Measurements from ENCODE around the gene SOCS6. TPM values are rescaled to one million over a fixed set of nuclear protein-coding genes. Genes with fewer than 3 reads are reported as not detected.

Gene SOCS6
- total and polyA plus RNA-seq, 10 donors = 1.3 to 11.5 (median 7.1) TPM

DNA sequence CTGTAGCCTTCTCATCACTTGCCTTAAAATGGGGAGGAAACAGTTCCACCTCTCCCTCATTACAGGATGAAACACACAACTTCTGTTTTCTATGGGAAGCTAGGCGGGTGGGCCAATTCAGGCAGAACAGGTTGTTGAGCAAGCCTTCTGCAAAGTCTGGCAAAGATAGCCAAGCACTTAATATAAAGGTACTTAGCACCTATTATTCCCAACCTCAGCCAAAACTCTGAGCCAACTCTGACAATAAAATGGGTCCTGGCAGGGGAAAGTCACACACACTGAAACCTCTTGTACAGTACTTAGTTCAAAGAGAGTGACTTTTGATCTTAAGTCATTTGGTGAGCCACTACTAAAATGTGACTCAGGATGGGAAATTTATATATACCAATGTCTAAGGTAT, 15.8 kb upstream of the SOCS6 start:
- no peak for DNase-seq

DNA sequence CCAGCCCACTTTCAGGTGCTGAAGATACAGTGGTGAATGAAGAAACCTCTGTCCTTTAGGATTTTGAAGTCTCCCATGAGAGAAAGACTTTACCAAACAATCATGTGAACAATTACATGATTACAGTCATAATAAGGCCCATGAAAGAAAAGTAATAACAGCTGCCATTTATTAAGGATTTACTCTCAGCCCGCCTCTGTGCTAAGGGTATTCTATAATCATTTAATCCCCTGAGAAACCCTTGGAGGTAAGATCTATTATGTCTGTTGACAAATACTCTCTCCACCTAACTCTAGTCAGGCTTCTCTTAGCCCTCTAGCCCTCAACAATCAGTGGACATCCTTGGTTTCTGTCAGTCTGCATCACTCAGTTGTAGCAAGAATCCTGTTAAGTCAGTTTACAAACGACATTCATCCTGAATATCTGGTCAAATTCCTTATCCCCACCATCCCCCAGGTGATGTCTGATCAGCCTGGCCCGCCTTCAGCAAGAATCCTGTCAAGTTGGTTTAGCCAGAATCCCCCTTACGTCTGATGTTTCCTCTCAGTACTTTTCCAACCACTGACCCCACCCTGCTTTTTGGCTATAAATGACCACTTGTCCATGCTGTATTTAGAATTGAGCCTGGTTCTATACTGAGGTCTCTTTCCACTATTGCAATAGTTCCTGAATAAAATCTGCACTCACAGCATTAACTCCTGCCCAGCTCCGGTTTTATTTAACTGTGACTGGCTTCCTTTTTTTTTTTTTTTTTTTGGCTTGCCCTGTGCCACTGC, 12.2 kb upstream of the SOCS6 start:
- WGBS, 5 donors = 74 to 80% (median 75%) methylated on average over 5 of the region's 5 CpGs
- no peak for DNase-seq
- no peaks in the 10 kb centered on the region for H3K27me3 ChIP-seq (replicated peaks in 1 of 7)
- peaks cover 0 to 35% (median 27%) of the 10 kb centered on the region in 8 donors for H3K9me3 ChIP-seq
- H3K36me3 ChIP-seq = no peaks in the 10 kb centered on the region
- intact Hi-C loops (cut with DNase I; ENCODE audit: low total_unique reads) = no loop called here
- no peak overlapping the region for H3K4me3 ChIP-seq
- H3K4me1 ChIP-seq = no peaks in the 10 kb centered on the region
- no peak overlapping the region for H3K27ac ChIP-seq
- TF ChIP-seq POLR2A (IDR thresholded peaks at IDR 0.05) (no peak), POLR2AphosphoS5 (IDR thresholded peaks at IDR 0.05) (no peak)
- TF ChIP-seq, protein P1, sequence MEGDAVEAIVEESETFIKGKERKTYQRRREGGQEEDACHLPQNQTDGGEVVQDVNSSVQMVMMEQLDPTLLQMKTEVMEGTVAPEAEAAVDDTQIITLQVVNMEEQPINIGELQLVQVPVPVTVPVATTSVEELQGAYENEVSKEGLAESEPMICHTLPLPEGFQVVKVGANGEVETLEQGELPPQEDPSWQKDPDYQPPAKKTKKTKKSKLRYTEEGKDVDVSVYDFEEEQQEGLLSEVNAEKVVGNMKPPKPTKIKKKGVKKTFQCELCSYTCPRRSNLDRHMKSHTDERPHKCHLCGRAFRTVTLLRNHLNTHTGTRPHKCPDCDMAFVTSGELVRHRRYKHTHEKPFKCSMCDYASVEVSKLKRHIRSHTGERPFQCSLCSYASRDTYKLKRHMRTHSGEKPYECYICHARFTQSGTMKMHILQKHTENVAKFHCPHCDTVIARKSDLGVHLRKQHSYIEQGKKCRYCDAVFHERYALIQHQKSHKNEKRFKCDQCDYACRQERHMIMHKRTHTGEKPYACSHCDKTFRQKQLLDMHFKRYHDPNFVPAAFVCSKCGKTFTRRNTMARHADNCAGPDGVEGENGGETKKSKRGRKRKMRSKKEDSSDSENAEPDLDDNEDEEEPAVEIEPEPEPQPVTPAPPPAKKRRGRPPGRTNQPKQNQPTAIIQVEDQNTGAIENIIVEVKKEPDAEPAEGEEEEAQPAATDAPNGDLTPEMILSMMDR (IDR thresholded peaks at IDR 0.05 in 8 of 11, conservative IDR thresholded peaks at IDR 0.05 in 3 of 11) = no peak

More for the DNA sequence above, 15.8 kb upstream of the SOCS6 start:
- TF ChIP-seq, protein P1 (IDR thresholded peaks at IDR 0.05 in 8 of 11, conservative IDR thresholded peaks at IDR 0.05 in 3 of 11) = no peak
- TF ChIP-seq POLR2A (IDR thresholded peaks at IDR 0.05) (no peak), POLR2AphosphoS5 (IDR thresholded peaks at IDR 0.05) (no peak)
- H3K9me3 ChIP-seq = peaks cover 0 to 40% (median 23%) of the 10 kb centered on the region in 8 donors
- H3K36me3 ChIP-seq = no peaks in the 10 kb centered on the region
- H3K27me3 ChIP-seq (replicated peaks in 1 of 7) = no peaks in the 10 kb centered on the region
- no peak overlapping the region for H3K4me3 ChIP-seq
- intact Hi-C loops (cut with DNase I; ENCODE audit: low total_unique reads) = no loop called here
- 88 to 100% (median 93%) methylated on average over 1 of the region's 1 CpG for WGBS, 5 donors
- H3K4me1 ChIP-seq = no peaks in the 10 kb centered on the region
- no peak overlapping the region for H3K27ac ChIP-seq

DNA sequence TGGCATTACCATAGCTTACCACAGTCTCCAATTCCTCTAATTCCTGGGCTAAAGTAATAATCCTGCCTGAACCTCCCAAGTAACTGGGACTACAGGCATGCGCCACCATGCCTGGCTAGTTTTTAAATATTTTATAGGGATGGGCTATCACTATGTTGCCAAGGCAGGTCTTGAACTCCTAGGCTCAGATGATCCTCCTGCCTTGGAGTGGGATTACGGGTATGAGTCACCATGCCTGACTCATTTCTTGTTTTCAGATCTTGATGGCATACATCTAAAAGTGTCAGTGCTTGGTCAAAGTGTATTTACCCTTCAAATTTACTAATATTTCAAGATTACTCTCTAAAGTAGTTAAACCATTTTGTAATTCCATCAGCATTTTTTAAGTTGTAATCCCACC, 9.4 kb upstream of the SOCS6 start:
- Histone ChIP-seq H3K4me1 (no peaks in the 10 kb centered on the region), H3K4me3 (no peak overlapping the region), H3K27ac (no peak overlapping the region), H3K27me3 (replicated peaks in 1 of 7) (no peaks in the 10 kb centered on the region), H3K36me3 (no peaks in the 10 kb centered on the region), H3K9me3 (peaks cover 0 to 21% (median 14%) of the 10 kb centered on the region in 8 donors)
- TF ChIP-seq, protein P1 (IDR thresholded peaks at IDR 0.05 in 8 of 11, conservative IDR thresholded peaks at IDR 0.05 in 3 of 11) = no peak
- TF ChIP-seq POLR2A (IDR thresholded peaks at IDR 0.05) (no peak), POLR2AphosphoS5 (IDR thresholded peaks at IDR 0.05) (no peak)
- WGBS, 5 donors = 80 to 98% (median 85%) methylated on average over 2 of the region's 2 CpGs
- no peak for DNase-seq
- intact Hi-C loops (cut with DNase I; ENCODE audit: low total_unique reads) = no loop called here

DNA sequence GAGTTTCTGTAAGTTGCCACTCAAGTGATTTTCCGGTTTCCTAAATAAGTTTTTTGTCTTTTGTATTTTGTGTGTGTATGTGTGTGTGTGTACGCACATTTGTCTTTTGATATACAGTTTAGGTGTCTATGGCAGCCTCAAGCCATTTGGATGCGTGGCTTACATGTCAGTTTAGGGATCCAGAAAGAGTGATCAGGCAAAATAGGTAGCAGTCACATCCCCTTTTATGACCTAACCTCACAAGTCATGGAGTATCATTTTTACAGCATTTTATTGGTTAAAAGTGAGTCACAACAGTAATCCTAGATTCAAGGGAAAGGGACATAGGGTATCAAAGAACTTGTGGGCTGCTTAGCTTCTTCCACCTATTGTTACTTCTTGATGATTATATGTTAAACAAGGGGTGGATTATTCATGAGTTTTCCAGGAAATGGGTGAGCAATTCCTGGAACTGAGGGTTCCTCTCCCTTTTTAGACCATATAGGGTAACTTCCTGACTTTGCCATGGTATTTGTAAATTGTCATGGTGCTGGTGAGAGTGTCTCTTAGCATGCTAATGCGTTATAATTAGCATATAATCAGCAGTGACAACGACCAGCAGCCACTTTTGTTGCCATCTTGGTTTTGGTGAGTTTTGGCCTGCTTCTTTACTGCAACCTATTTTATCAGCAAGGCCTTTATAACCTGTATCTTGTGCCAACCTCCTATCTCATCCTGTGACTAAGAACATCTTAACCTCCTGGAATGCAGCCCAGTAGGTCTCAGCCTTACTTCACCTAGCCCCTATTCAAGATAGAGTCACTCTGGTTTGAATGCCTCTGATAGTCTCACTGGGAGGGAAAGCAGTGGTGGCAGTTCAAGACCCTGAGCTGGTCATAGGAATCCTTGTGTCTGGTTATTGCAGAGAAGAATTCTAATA, 8.6 kb upstream of the SOCS6 start:
- intact Hi-C loops (cut with DNase I; ENCODE audit: low total_unique reads) = no loop called here
- WGBS, 5 donors = 75 to 88% (median 84%) methylated on average over 5 of the region's 5 CpGs
- Histone ChIP-seq H3K27me3 (replicated peaks in 1 of 7) (no peaks in the 10 kb centered on the region), H3K36me3 (no peaks in the 10 kb centered on the region), H3K4me1 (no peaks in the 10 kb centered on the region), H3K4me3 (no peak overlapping the region), H3K27ac (no peak overlapping the region), H3K9me3 (peaks cover 0 to 21% (median 14%) of the 10 kb centered on the region in 8 donors)
- TF ChIP-seq POLR2A (IDR thresholded peaks at IDR 0.05) (no peak), POLR2AphosphoS5 (IDR thresholded peaks at IDR 0.05) (no peak)
- TF ChIP-seq, protein P1 (IDR thresholded peaks at IDR 0.05 in 8 of 11, conservative IDR thresholded peaks at IDR 0.05 in 3 of 11) = no peak
- no peak for DNase-seq
